ENCODE measurements around the gene KCNC2. TPM values are rescaled to one million over a fixed set of nuclear protein-coding genes. Genes with fewer than 3 reads are reported as not detected.

The KCNC2 gene
- total RNA-seq, 1 donor from 2014 or later: not detected

- intact Hi-C loops (cut with DNase I): no loop called here
- DNase-seq (ENCODE audit: low spot score): no peak
These were observed 38.9 kb downstream of the KCNC2 start for GRCh38 chr12:75170640-75171185.

- DNase-seq (ENCODE audit: low spot score): no peak
- intact Hi-C loops (cut with DNase I): no loop called here
These were observed 46.8 kb downstream of the KCNC2 start for GRCh38 chr12:75162845-75163244.

GRCh38 chr12:75161488-75161887 is 48.2 kb downstream of the KCNC2 start:
- intact Hi-C loops (cut with DNase I): no loop called here
- DNase-seq (ENCODE audit: low spot score): no peak

- intact Hi-C loops (cut with DNase I): no loop called here
These were observed 52.3 kb downstream of the KCNC2 start for GRCh38 chr12:75157385-75157784.

GRCh38 chr12:75155962-75156361 is 53.7 kb downstream of the KCNC2 start:
- intact Hi-C loops (cut with DNase I): no loop called here
- DNase-seq (ENCODE audit: low spot score): no peak

More at GRCh38 chr12:75157385-75157784, 52.3 kb downstream of the KCNC2 start:
- DNase-seq (ENCODE audit: low spot score): no peak

DNA sequence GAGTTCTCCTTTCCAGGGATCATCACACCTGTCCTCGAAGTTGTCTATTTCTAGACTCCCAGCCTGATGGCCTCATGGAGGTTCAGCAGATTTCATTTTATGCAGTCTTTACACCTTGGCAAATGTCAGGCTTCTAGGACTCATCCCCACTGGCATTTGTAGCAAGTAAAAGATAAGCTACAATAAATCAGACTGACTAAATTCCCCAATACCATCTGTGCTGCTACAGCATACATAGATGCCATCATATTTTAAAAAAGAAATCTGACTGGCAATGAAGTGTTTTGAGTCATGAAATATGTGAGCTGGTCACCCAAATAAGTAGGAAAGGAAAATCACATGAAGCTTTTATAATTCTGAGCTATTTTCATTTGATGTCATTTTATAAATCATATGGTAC is 55.3 kb downstream of the KCNC2 start:
- no peak for DNase-seq (ENCODE audit: low spot score)
- intact Hi-C loops (cut with DNase I): no loop called here

- intact Hi-C loops (cut with DNase I): no loop called here
- no peak for DNase-seq (ENCODE audit: low spot score)
These were observed 70.4 kb downstream of the KCNC2 start for GRCh38 chr12:75139196-75139595.

GRCh38 chr12:75137896-75138295 is 71.7 kb downstream of the KCNC2 start:
- intact Hi-C loops (cut with DNase I): no loop called here

DNA sequence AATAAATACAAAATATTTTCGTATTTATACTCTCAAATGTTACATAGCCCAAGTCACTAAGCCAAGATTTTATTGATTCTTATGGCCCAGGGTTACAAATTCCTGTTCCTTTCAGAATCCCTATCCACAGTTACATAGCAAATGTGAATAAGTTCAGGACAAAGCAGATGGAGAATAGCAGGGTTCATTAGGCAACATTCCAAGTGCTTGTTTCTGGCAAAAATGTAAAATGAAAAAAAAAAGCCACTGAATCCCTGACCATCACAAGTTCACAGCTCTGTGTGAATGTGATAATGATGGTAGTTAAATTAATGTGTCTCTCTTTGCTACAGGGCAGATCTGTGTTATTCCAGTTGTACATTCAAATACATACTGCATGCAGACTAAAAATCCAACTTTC is 74.6 kb downstream of the KCNC2 start:
- no peak for DNase-seq (ENCODE audit: low spot score)
- intact Hi-C loops (cut with DNase I): no loop called here

More at GRCh38 chr12:75137896-75138295, 71.7 kb downstream of the KCNC2 start:
- DNase-seq (ENCODE audit: low spot score): no peak

DNA sequence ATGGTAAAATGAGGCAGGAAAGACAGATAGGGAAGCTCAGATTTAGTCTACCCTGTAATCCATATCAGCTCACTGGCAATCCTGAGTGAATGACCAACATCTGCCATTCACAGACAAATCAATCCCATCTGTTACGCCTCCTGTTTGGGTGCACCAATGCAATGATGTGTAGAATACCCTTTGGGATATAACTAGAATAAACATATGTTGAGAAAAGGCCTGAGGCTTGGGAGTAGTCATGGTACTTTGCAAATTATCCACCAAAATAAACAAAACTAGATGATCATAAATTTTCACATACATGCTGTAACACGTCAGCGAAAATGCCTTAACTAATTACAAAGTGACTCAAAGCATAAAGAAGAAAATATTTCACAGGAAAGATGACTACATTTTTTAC is 78.8 kb downstream of the KCNC2 start:
- intact Hi-C loops (cut with DNase I): no loop called here
- DNase-seq (ENCODE audit: low spot score): no peak

DNA sequence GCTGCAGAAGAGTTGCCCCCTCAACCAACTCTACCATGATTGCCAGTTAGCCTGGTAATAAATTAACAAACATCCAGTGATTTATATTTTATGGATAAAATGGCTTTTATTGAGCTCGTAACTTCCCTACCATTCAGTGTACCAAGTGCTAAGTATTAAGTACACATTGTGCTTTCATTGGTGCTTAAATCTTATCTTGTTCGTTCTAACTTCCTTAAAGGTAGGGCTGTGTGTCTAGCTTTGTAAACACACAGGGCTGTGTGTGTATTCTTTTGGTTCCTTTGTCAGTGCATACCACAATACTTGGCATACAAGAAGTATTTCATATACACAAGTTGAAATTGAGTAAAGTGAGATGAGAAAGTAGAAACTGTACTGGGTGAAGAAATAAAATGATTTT is 80.4 kb downstream of the KCNC2 start:
- no peak for DNase-seq (ENCODE audit: low spot score)
- intact Hi-C loops (cut with DNase I): no loop called here

GRCh38 chr12:75121036-75121705 is 88.5 kb downstream of the KCNC2 start:
- intact Hi-C loops (cut with DNase I): no loop called here
- no peak for DNase-seq (ENCODE audit: low spot score)

- intact Hi-C loops (cut with DNase I): no loop called here
- DNase-seq (ENCODE audit: low spot score): no peak
These were observed 89.3 kb downstream of the KCNC2 start for GRCh38 chr12:75120311-75120711.

DNA sequence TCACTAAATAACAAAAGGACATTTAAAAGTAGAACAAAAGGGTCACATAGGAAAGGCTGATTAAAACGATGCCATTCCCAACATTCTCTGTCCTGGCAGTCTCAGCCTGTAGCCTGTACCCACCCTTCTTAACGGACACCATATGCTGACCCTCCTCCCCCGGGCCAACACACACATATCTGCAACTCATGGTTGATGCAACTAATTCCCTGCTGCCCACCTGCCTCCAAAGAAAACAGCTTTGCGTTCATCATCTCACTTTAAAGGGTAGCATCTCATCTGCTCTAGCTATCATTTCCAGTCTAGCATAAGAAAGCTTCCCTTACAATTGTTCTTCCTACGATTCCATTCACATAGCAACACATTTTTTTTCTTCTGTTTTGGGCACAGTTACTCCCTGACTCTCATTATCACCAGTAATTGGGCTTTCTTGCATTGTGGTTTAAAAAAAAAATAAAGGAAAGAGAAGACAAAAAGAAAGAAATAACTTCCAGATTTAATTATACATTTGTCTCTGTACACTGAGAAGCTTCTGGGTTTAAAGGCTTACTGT is 92.9 kb downstream of the KCNC2 start:
- intact Hi-C loops (cut with DNase I): no loop called here
- no peak for DNase-seq (ENCODE audit: low spot score)

DNA sequence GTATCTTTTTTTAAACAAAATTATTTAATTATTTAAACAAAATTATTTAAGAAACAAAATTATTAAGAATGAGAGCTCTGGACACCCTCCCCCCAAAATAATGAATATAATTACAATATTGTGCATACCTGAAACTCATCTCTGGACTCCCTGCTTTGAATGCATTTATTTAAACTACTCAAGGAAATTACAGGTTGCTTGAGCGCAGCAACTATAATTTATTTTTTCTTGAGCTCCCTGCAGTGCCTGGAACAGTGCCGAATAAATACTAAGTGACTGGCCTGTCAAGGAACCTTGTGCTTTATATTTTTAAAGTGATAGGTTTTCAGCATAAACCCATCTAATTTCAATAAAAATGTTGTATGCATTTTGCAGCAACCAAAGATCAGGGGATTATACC is 93.9 kb downstream of the KCNC2 start:
- intact Hi-C loops (cut with DNase I): no loop called here
- DNase-seq (ENCODE audit: low spot score): no peak

GRCh38 chr12:75103822-75104221 is 105.8 kb downstream of the KCNC2 start:
- intact Hi-C loops (cut with DNase I): no loop called here
- no peak for DNase-seq (ENCODE audit: low spot score)

DNA sequence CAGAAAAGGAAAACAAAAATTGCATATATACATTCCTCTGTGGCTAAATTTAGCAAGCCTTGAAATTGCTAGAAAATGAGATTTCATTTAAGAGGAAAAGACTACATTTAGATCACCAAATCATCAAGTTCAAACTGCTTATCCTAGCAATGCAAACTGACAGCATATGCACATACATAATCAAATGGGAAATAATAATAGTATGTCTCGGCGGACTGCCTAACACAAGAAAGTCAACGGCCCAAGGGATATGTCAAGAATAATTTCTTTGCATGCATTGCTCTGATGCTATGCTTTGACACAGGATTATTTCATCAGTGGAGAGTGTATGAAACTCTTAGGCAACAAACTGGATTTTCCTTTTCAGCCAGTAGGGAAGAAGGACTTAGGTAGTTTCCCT is 107.9 kb downstream of the KCNC2 start:
- no peak for DNase-seq (ENCODE audit: low spot score)
- intact Hi-C loops (cut with DNase I): no loop called here

DNA sequence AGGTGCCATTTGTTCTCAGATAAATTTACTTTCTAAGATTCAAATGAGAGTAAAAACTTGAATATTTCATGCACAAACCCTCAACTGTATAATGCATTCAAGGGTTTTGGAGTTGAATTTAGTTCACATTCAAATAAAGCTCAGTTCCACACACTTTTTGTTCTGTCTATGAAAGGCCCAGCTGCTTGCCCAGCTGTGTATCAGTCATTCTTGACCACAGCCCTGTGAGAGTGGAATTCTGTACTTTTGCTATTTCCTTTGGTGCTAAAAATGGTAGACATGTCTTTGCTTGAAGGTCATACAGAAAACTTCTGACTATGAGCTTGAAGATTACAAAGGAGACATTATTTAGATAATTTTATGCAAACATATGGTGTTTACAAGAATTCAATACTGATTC is 110.4 kb downstream of the KCNC2 start:
- DNase-seq (ENCODE audit: low spot score): no peak
- intact Hi-C loops (cut with DNase I): no loop called here

DNA sequence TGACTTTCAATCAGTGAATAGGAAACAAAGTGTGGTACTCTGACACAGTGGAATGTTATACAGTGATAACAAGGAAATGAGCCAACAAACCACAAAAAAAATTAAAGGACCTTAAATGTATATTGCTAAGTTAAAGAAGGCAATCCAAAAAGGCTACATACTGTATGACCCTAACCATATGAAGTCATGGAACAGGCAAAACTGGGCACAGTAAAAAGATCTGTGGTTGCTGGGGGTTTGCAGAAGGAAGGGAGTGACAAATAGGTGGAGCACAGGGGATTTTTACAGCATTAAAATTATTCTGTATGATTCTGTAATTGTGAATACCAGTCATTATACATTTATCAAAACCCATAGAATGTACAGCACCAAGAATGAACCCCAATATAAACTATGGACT is 112.6 kb downstream of the KCNC2 start:
- intact Hi-C loops (cut with DNase I): no loop called here
- no peak for DNase-seq (ENCODE audit: low spot score)

- intact Hi-C loops (cut with DNase I): no loop called here
- no peak for DNase-seq (ENCODE audit: low spot score)
These were observed 122.0 kb downstream of the KCNC2 start for GRCh38 chr12:75087654-75088053.
